Endodermal cell (in vitro differentiated cells): ENCODE data around the gene ZNF227. TPM values are rescaled to one million over a fixed set of nuclear protein-coding genes. Genes with fewer than 3 reads are reported as not detected.

ENCODE experiments used
- DNase-seq: peaks from one replicate; pipeline ENCODE4 v3.0.0-alpha.2; 2017
- H3K27ac ChIP-seq: 2 replicates; pipeline ENCODE4 v1.5.1; 2013; ENCODE audit warnings: mild to moderate bottlenecking, low read depth, low read length, moderate library complexity
- H3K27me3 ChIP-seq: 2 replicates; pipeline ENCODE4 v1.6.1; 2013; ENCODE audit warnings: mild to moderate bottlenecking, low read length, moderate library complexity; ENCODE audit not compliant: insufficient read depth, control insufficient read depth, poor library complexity, severe bottlenecking
- H3K36me3 ChIP-seq: 2 replicates; pipeline ENCODE4 v1.7.0; 2013; ENCODE audit warnings: mild to moderate bottlenecking, low read length, moderate library complexity; ENCODE audit not compliant: control insufficient read depth, insufficient read depth
- H3K4me1 ChIP-seq: one replicate; pipeline ENCODE4 v1.7.0; 2013; ENCODE audit warnings: low read length; ENCODE audit not compliant: control insufficient read depth, insufficient read depth
- H3K4me3 ChIP-seq: 2 replicates; pipeline ENCODE4 v1.5.1; 2013; ENCODE audit warnings: mild to moderate bottlenecking, low read length, moderate library complexity
- H3K9ac ChIP-seq: 2 replicates; pipeline ENCODE4 v1.6.1; 2013; ENCODE audit warnings: mild to moderate bottlenecking, low read length, moderate library complexity; ENCODE audit not compliant: poor library complexity, severe bottlenecking; ENCODE audit errors: extremely low read depth
- H3K9me3 ChIP-seq: 2 replicates; pipeline ENCODE4 v1.6.1; 2013; ENCODE audit warnings: mild to moderate bottlenecking, low read length, moderate library complexity; ENCODE audit not compliant: control insufficient read depth
- H3K27ac Mint-ChIP-seq: 2 replicates; pipeline ENCODE4 v1.8.0; 2020; ENCODE audit warnings: mixed read lengths
- H3K27me3 Mint-ChIP-seq: 2 replicates; pipeline ENCODE4 v1.8.0; 2021; ENCODE audit warnings: mild to moderate bottlenecking, mixed read lengths; ENCODE audit not compliant: insufficient read depth
- H3K36me3 Mint-ChIP-seq: 2 replicates; pipeline ENCODE4 v1.8.0; 2020; ENCODE audit warnings: low read depth, mixed read lengths
- H3K4me1 Mint-ChIP-seq: 2 replicates; pipeline ENCODE4 v1.8.0; 2020; ENCODE audit warnings: mixed read lengths
- H3K4me3 Mint-ChIP-seq: 2 replicates; pipeline ENCODE4 v1.8.0; 2020; ENCODE audit warnings: mild to moderate bottlenecking, moderate library complexity, mixed read lengths
- H3K9me3 Mint-ChIP-seq: 2 replicates; pipeline ENCODE4 v1.8.0; 2020; ENCODE audit warnings: mild to moderate bottlenecking, mixed read lengths
- WGBS, 2 experiments: methylation state at CpG; one replicate each; pipeline versions ENCODE4 v1.1.5 to v1.1.7; 2013; ENCODE audit warnings: missing lambda C conversion rate in 2 of 2, mixed read lengths in 1 of 2; ENCODE audit not compliant: insufficient coverage in 1 of 2, insufficient read length in 1 of 2; 5-methylcytosine and 5-hydroxymethylcytosine counted together
- total RNA-seq, 2 donors: library from RNA; stranded (reverse); fragmentation: NEBNext Ultra II Directional in 1 of 2; extraction: Animal tissue kit (Norgen Biotek cat#: 25700) in 1 of 2; gene quantifications; 2 replicates in 1 of 2; 3 replicates in 1 of 2; pipeline ENCODE4 v1.2.1, GENCODE V29; 2021
- TF ChIP-seq, protein P1 (sequence below): fragments of 200-600 bp; sonication (generic); conservative IDR thresholded peaks from 2 replicates; pipeline ENCODE4 v1.5.0; 2021; ENCODE audit warnings: antibody characterized with exemption, mild to moderate bottlenecking

Gene ZNF227
- total RNA-seq, 2 donors from 2014 or later: 27.6 to 27.8 TPM

DNA sequence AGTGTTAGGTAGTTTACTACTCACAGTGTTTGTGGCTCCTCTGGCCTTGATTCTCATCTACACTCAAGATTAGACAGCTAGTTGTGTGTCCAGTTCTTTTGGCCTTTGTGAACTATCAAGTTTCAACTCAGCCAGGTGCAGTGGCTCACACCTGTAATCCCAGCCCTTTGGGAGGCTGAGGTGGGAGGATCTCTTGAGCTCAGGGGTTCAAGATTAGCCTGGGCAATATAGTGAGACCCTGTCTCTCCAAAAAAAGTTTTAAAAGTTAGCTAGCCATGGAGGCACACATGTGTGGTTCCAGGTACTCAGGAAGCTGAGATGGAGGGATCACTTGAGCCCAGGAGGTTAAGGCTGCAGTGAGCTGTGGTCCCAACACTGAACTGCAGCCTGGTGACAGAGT lies 31.4 kb upstream of the ZNF227 start:
- Histone ChIP-seq H3K4me1 (no peaks in the 10 kb centered on the region), H3K36me3 (peaks cover 21% of the 10 kb centered on the region), H3K9ac (no peak overlapping the region), H3K27me3 (peaks cover 3% of the 10 kb centered on the region), H3K4me3 (no peak overlapping the region), H3K27ac (no peak overlapping the region), H3K9me3 (peaks cover 27% of the 10 kb centered on the region)
- H3K27ac Mint-ChIP-seq: no peak overlapping the region
- H3K36me3 Mint-ChIP-seq: peaks cover 24% of the 10 kb centered on the region
- no peak overlapping the region for H3K4me3 Mint-ChIP-seq
- peaks cover 40% of the 10 kb centered on the region for H3K9me3 Mint-ChIP-seq
- no peaks in the 10 kb centered on the region for H3K4me1 Mint-ChIP-seq
- DNase-seq: no peak
- TF ChIP-seq, protein P1, sequence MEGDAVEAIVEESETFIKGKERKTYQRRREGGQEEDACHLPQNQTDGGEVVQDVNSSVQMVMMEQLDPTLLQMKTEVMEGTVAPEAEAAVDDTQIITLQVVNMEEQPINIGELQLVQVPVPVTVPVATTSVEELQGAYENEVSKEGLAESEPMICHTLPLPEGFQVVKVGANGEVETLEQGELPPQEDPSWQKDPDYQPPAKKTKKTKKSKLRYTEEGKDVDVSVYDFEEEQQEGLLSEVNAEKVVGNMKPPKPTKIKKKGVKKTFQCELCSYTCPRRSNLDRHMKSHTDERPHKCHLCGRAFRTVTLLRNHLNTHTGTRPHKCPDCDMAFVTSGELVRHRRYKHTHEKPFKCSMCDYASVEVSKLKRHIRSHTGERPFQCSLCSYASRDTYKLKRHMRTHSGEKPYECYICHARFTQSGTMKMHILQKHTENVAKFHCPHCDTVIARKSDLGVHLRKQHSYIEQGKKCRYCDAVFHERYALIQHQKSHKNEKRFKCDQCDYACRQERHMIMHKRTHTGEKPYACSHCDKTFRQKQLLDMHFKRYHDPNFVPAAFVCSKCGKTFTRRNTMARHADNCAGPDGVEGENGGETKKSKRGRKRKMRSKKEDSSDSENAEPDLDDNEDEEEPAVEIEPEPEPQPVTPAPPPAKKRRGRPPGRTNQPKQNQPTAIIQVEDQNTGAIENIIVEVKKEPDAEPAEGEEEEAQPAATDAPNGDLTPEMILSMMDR: no peak
- H3K27me3 Mint-ChIP-seq: peaks cover 13% of the 10 kb centered on the region

DNA sequence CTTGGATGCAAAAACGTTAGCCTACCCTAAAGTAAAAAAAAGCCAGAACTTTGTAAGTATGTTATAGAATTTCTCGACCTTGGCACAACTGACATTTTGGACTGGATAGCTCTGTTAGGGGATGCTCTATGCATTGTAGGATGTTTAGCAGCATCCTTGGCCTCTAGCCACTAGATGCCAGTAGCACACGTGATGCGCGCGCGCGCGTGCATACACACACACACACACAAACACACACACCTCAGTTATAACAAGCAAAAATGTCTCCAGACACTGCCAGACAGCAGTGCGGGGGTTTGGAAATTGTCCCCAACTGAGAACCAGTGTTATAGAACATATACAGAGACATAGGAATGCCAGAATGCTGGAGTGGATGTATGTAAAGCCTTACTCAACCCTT lies 30.2 kb upstream of the ZNF227 start:
- H3K4me3 ChIP-seq: no peak overlapping the region
- no peak overlapping the region for H3K9ac ChIP-seq
- H3K27me3 ChIP-seq: peaks cover 3% of the 10 kb centered on the region
- Mint-ChIP-seq H3K27me3 (peaks cover 17% of the 10 kb centered on the region), H3K27ac (no peak overlapping the region), H3K4me3 (no peak overlapping the region), H3K36me3 (peaks cover 12% of the 10 kb centered on the region), H3K4me1 (no peaks in the 10 kb centered on the region), H3K9me3 (peaks cover 29% of the 10 kb centered on the region)
- peaks cover 9% of the 10 kb centered on the region for H3K36me3 ChIP-seq
- H3K9me3 ChIP-seq: peaks cover 15% of the 10 kb centered on the region
- TF ChIP-seq, protein P1: no peak
- no peak for DNase-seq
- no peaks in the 10 kb centered on the region for H3K4me1 ChIP-seq
- 83 to 94% methylated on average over 2 to 10 of the region's 10 CpGs for WGBS, 2 experiments
- no peak overlapping the region for H3K27ac ChIP-seq

DNA sequence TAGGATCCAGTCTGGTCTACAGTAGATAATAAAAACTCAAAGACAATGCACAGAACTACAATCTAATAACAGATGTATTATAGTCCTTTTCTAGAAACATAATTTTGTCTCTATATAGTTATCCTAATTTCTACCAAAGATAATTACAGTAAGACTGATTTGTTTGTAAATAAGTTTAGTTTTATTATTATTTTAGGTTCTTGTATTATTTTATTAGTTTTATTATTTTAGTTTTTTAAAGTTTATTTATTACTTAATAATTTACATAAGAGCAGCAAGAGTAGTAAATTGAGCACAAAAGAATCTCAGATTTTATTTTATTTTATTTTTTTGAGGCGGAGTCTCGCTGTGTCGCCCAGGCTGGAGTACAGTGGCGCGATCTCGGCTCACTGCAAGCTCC lies 22.3 kb upstream of the ZNF227 start:
- no peaks in the 10 kb centered on the region for H3K4me1 Mint-ChIP-seq

More for the DNA sequence above, 22.3 kb upstream of the ZNF227 start:
- TF ChIP-seq, protein P1: no peak
- no peaks in the 10 kb centered on the region for H3K9me3 Mint-ChIP-seq
- DNase-seq: no peak
- H3K4me3 Mint-ChIP-seq: no peak overlapping the region
- Histone ChIP-seq H3K27me3 (peaks cover under 1% of the 10 kb centered on the region), H3K4me3 (no peak overlapping the region), H3K4me1 (no peaks in the 10 kb centered on the region), H3K27ac (no peak overlapping the region), H3K9me3 (no peaks in the 10 kb centered on the region), H3K9ac (no peak overlapping the region), H3K36me3 (no peaks in the 10 kb centered on the region)
- 90% methylated on average over 6 of the region's 6 CpGs; no CpG with 5 or more reads in 1 of the 2 experiments for WGBS, 2 experiments
- no peaks in the 10 kb centered on the region for H3K36me3 Mint-ChIP-seq
- H3K27me3 Mint-ChIP-seq: peaks cover 19% of the 10 kb centered on the region
- H3K27ac Mint-ChIP-seq: no peak overlapping the region
